ENCODE measurements around the gene RHOT2.

GRCh38 chr16:625117-625976 lies 42.6 kb upstream of the RHOT2 start:
- no peak for TF ChIP-seq REST (IDR thresholded peaks at IDR 0.05; ENCODE audit: low read depth)
- TF ChIP-seq SP1 (IDR thresholded peaks at IDR 0.05; ENCODE audit: low read depth), result no peak
- no peak for TF ChIP-seq RAD21 (IDR thresholded peaks at IDR 0.05; ENCODE audit: low read depth)
- no peak for TF ChIP-seq CTCF (IDR thresholded peaks at IDR 0.05 in 2 of 3, conservative IDR thresholded peaks at IDR 0.05 in 1 of 3; ENCODE audit: borderline replicate concordance in 1 of 3, insufficient read depth in 1 of 3, low read depth in 2 of 3, low read length in 2 of 3)
- TF ChIP-seq POLR2A (IDR thresholded peaks at IDR 0.05; ENCODE audit: borderline replicate concordance, extremely low read depth, insufficient read depth, insufficient read length), result no peak
- TF ChIP-seq FOSL1 (IDR thresholded peaks at IDR 0.05; ENCODE audit: low read depth), result no peak
- TF ChIP-seq EZH2phosphoT487 (IDR thresholded peaks at IDR 0.05; ENCODE audit: borderline replicate concordance), result no peak
- no peak for TF ChIP-seq POLR2AphosphoS5 (IDR thresholded peaks at IDR 0.05; ENCODE audit: low read depth, low read length)
- no peak for TF ChIP-seq MAX (IDR thresholded peaks at IDR 0.05)
- no peak for TF ChIP-seq SIN3A (IDR thresholded peaks at IDR 0.05; ENCODE audit: low read depth)
- no peak for TF ChIP-seq EZH2 (IDR thresholded peaks at IDR 0.05)
- no peak for TF ChIP-seq CEBPB (IDR thresholded peaks at IDR 0.05; ENCODE audit: low read depth)
- no peak for TF ChIP-seq SRF (IDR thresholded peaks at IDR 0.05; ENCODE audit: low read depth)

Measured in HCT116 (cell line).